DMS114 treated with DMSO at 0.1 percent for 48 hours (cell line): Measurements from ENCODE around the gene HAPLN2.
"Not testable (repeated sequence)": the region's sequence is repeated elsewhere in the genome, so short reads cannot be mapped to it uniquely, and the experiment has no call there.

Experiments used
- DNase-seq: peaks from one replicate; lab custom pipeline; 2025; ENCODE audit not compliant: unreplicated experiment; lab: John Stamatoyannopoulos, UW

HAPLN2 gene

GRCh38 chr1:156618853-156619581 lies at the start of gene HAPLN2:
HAPLN2 (plus strand) TSS chr1:156619415; CDS start chr1:156623491, 4,076 bp downstream.
- DNase-seq, result no peak

GRCh38 chr1:156571261-156571852 lies 47.9 kb upstream of the HAPLN2 start:
- no peak for DNase-seq

- peak; percentile 87 for DNase-seq
These were observed 47.1 kb upstream of the HAPLN2 start, which contains the start of gene IQGAP3 for GRCh38 chr1:156571919-156572662. IQGAP3 (minus strand) TSS chr1:156572565; CDS start chr1:156572529, 36 bp downstream.

- DNase-seq, result no peak
These were observed 46.6 kb upstream of the HAPLN2 start for GRCh38 chr1:156572663-156573018.

- no peak for DNase-seq
These were observed 45.1 kb upstream of the HAPLN2 start for GRCh38 chr1:156574039-156574633.

GRCh38 chr1:156577550-156577949 lies 41.7 kb upstream of the HAPLN2 start:
- no peak for DNase-seq

GRCh38 chr1:156578055-156578454 lies 41.2 kb upstream of the HAPLN2 start:
- DNase-seq, result no peak

GRCh38 chr1:156579472-156579871 lies 39.7 kb upstream of the HAPLN2 start, which contains the start of gene TTC24:
TTC24 (plus strand) TSS chr1:156579723; CDS start chr1:156581365, 1,642 bp downstream.
- DNase-seq, result no peak

GRCh38 chr1:156581661-156582387 lies 37.4 kb upstream of the HAPLN2 start:
- no peak for DNase-seq

- no peak for DNase-seq
These were observed 36.7 kb upstream of the HAPLN2 start for GRCh38 chr1:156582388-156583017.

GRCh38 chr1:156583821-156584622 lies 35.2 kb upstream of the HAPLN2 start:
- peak; percentile 87 for DNase-seq

- no peak for DNase-seq
These were observed 34.4 kb upstream of the HAPLN2 start for GRCh38 chr1:156584813-156585212.

- no peak for DNase-seq
These were observed 32.9 kb upstream of the HAPLN2 start for GRCh38 chr1:156586323-156586722.

GRCh38 chr1:156586892-156587477 lies 32.2 kb upstream of the HAPLN2 start:
- no peak for DNase-seq

- not testable (repeated sequence) for DNase-seq
These were observed 31.3 kb upstream of the HAPLN2 start for GRCh38 chr1:156587927-156588326.

- DNase-seq, result no peak
These were observed 29.7 kb upstream of the HAPLN2 start for GRCh38 chr1:156589546-156589945.

GRCh38 chr1:156590326-156591180 lies 28.7 kb upstream of the HAPLN2 start:
- no peak for DNase-seq

- peak; percentile 60 for DNase-seq
These were observed 28.1 kb upstream of the HAPLN2 start for GRCh38 chr1:156591181-156591431.
